ENCODE results near the gene TMPRSS7. TPM values are rescaled to one million over a fixed set of nuclear protein-coding genes. Genes with fewer than 3 reads are reported as not detected.

TMPRSS7 gene
- polyA plus RNA-seq, 1 of the 3 experiments (the other 2 are of a cell fraction), result 0.02 TPM

- no peak overlapping the region for H3K4me2 ChIP-seq
- no peak for DNase-seq
- CTCF ChIA-PET, result interaction anchor here (2.9 kb wide), 1 partner anchor 23 kb away, joined by 11 read pairs; no protein-coding TSS in a partner anchor
- no peak overlapping the region for H3K4me3 ChIP-seq (ENCODE audit: low read depth in 2 of 2, low read length in 1 of 2)
- H3F3A ChIP-seq (replicated peaks; ENCODE audit: insufficient read depth), result peaks cover 8% of the 10 kb centered on the region
- H3K9me3 ChIP-seq, result no peaks in the 10 kb centered on the region
- POLR2A ChIA-PET, result interaction anchor here (0.6 kb wide), 1 partner anchor 773 kb away, joined by 3 read pairs; no protein-coding TSS in a partner anchor
- H3K9ac ChIP-seq, result no peak overlapping the region
- no peaks in the 10 kb centered on the region for H3K9me2 ChIP-seq
- peaks cover 0 to 8% of the 10 kb centered on the region in 2 experiments for H3K36me3 ChIP-seq (replicated peaks in 1 of 2; ENCODE audit: control insufficient read depth in 1 of 2, insufficient read depth in 2 of 2, low read length in 1 of 2)
- no peak overlapping the region for H3K27ac ChIP-seq (ENCODE audit: low read depth in 2 of 2, low read length in 1 of 2)
- TF ChIP-seq FOXJ3 (CRISPR knock-in tag; IDR thresholded peaks at IDR 0.05) (no peak), EP300 (IDR thresholded peaks at IDR 0.05; ENCODE audit: borderline replicate concordance in 1 of 2, low read depth in 1 of 2, low read length in 1 of 2) (no peak), RAD21 (IDR thresholded peaks at IDR 0.05; ENCODE audit: low read length) (no peak), EZH2phosphoT487 (IDR thresholded peaks at IDR 0.05; ENCODE audit: borderline replicate concordance, low read depth) (no peak), RCOR1 (IDR thresholded peaks at IDR 0.05; ENCODE audit: low read length) (no peak), RXRA (IDR thresholded peaks at IDR 0.05; ENCODE audit: borderline replicate concordance, low read depth) (no peak), ELF1 (IDR thresholded peaks at IDR 0.05) (no peak), FOXM1 (IDR thresholded peaks at IDR 0.05; ENCODE audit: low read depth) (no peak), MEF2A (IDR thresholded peaks at IDR 0.05; ENCODE audit: borderline replicate concordance, low read depth) (no peak), USF1 (IDR thresholded peaks at IDR 0.05; ENCODE audit: borderline replicate concordance, low read depth) (no peak), CHD2 (IDR thresholded peaks at IDR 0.05; ENCODE audit: low read length, partially characterized antibody) (no peak)
- TF ChIP-seq, protein P1, sequence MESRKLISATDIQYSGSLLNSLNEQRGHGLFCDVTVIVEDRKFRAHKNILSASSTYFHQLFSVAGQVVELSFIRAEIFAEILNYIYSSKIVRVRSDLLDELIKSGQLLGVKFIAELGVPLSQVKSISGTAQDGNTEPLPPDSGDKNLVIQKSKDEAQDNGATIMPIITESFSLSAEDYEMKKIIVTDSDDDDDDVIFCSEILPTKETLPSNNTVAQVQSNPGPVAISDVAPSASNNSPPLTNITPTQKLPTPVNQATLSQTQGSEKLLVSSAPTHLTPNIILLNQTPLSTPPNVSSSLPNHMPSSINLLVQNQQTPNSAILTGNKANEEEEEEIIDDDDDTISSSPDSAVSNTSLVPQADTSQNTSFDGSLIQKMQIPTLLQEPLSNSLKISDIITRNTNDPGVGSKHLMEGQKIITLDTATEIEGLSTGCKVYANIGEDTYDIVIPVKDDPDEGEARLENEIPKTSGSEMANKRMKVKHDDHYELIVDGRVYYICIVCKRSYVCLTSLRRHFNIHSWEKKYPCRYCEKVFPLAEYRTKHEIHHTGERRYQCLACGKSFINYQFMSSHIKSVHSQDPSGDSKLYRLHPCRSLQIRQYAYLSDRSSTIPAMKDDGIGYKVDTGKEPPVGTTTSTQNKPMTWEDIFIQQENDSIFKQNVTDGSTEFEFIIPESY (IDR thresholded peaks at IDR 0.05; ENCODE audit: borderline replicate concordance, low read depth), result no peak
- 75% methylated on average over 4 of the region's 4 CpGs for WGBS (ENCODE audit: low lambda C conversion rate)
- no peaks in the 10 kb centered on the region for H3K27me3 ChIP-seq (ENCODE audit: insufficient read depth)
- H3K79me2 ChIP-seq (ENCODE audit: insufficient read depth), result peaks cover 60% of the 10 kb centered on the region
- peaks cover 5 to 10% of the 10 kb centered on the region in 2 experiments; a peak in 2 of 4 replicates for H3K4me1 ChIP-seq (ENCODE audit: control insufficient read depth in 1 of 2, insufficient read depth in 2 of 2, low read depth in 1 of 2, low read length in 1 of 2)
- H4K20me1 ChIP-seq (ENCODE audit: insufficient read depth), result no peaks in the 10 kb centered on the region
- no peak overlapping the region for H2AFZ ChIP-seq (ENCODE audit: low read depth)
Measured at GRCh38 chr3:112088944-112089343, 54.4 kb downstream of the TMPRSS7 start.

DNA sequence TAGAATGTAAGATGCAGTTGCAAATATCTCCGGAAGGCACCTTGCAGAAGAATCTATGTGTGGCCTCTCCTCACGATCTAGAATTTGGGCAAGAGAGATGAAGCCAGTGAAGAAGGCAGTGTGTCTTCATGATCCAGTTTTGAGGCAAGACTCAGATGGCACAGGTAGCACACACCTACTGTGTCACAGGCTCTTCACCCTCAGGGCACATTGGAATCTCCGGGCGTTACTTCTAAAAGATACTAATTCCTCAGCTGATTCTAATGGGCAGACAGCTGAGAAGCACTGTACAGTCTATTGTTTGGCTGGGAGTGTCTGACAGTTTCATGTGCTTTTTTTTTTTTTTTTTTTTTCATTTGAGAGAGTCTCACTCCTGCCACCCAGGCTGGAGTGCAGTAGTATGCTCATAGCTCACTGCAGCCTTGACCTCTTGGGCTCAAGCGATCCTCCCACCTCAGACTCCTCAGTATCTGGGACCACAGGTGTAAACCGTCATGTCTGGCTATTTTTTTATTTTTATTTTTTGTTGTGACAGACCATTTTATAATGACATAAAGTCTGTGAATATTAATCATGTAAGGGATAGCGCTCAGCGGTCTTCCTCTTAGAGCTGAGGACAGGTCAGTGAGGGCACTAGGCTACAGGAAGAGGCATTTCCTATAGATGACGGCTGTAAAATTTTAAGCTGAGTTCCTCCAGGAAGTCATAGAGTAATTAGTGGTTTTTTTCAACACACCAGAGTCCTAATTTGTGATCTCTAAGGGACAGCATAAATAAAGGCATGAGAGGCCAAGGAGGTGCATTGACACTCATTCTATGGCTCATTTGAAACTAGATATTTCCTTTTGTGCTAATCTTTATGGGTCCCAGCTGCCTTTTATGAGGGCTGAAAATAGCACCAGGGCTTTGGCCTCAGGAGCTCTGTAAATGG is 55.7 kb downstream of the TMPRSS7 start:
- Histone ChIP-seq H3K9me3 (no peaks in the 10 kb centered on the region), H3K36me3 (replicated peaks in 1 of 2; ENCODE audit: control insufficient read depth in 1 of 2, insufficient read depth in 2 of 2, low read length in 1 of 2) (peaks cover 0 to 13% of the 10 kb centered on the region in 2 experiments), H3K79me2 (ENCODE audit: insufficient read depth) (peaks cover 64% of the 10 kb centered on the region), H3K4me3 (ENCODE audit: low read depth in 2 of 2, low read length in 1 of 2) (no peak overlapping the region), H4K20me1 (ENCODE audit: insufficient read depth) (no peaks in the 10 kb centered on the region), H3K27ac (ENCODE audit: low read depth in 2 of 2, low read length in 1 of 2) (no peak overlapping the region), H3K9me2 (no peaks in the 10 kb centered on the region), H3K27me3 (ENCODE audit: insufficient read depth) (no peaks in the 10 kb centered on the region), H3K4me2 (no peak overlapping the region), H3K9ac (no peak overlapping the region), H3K4me1 (ENCODE audit: control insufficient read depth in 1 of 2, insufficient read depth in 2 of 2, low read depth in 1 of 2, low read length in 1 of 2) (peaks cover 5 to 10% of the 10 kb centered on the region in 2 experiments; a peak in 2 of 4 replicates), H2AFZ (ENCODE audit: low read depth) (no peak overlapping the region), H3F3A (replicated peaks; ENCODE audit: insufficient read depth) (peaks cover 8% of the 10 kb centered on the region)
- WGBS (ENCODE audit: low lambda C conversion rate), result 93% methylated on average over 9 of the region's 9 CpGs
- ChIA-PET POLR2A (no interaction called here), CTCF (no interaction called here)
- DNase-seq, result no peak
- TF ChIP-seq YY1 (IDR thresholded peaks at IDR 0.05; ENCODE audit: low read depth) (no peak), RFX5 (IDR thresholded peaks at IDR 0.05; ENCODE audit: low read length) (no peak), FOXJ3 (CRISPR knock-in tag; IDR thresholded peaks at IDR 0.05) (no peak), RXRA (IDR thresholded peaks at IDR 0.05; ENCODE audit: borderline replicate concordance, low read depth) (no peak), EP300 (IDR thresholded peaks at IDR 0.05; ENCODE audit: borderline replicate concordance in 1 of 2, low read depth in 1 of 2, low read length in 1 of 2) (no peak), USF1 (IDR thresholded peaks at IDR 0.05; ENCODE audit: borderline replicate concordance, low read depth) (no peak), TEAD4 (IDR thresholded peaks at IDR 0.05; ENCODE audit: borderline replicate concordance, insufficient read depth) (no peak)
- TF ChIP-seq, protein P2, sequence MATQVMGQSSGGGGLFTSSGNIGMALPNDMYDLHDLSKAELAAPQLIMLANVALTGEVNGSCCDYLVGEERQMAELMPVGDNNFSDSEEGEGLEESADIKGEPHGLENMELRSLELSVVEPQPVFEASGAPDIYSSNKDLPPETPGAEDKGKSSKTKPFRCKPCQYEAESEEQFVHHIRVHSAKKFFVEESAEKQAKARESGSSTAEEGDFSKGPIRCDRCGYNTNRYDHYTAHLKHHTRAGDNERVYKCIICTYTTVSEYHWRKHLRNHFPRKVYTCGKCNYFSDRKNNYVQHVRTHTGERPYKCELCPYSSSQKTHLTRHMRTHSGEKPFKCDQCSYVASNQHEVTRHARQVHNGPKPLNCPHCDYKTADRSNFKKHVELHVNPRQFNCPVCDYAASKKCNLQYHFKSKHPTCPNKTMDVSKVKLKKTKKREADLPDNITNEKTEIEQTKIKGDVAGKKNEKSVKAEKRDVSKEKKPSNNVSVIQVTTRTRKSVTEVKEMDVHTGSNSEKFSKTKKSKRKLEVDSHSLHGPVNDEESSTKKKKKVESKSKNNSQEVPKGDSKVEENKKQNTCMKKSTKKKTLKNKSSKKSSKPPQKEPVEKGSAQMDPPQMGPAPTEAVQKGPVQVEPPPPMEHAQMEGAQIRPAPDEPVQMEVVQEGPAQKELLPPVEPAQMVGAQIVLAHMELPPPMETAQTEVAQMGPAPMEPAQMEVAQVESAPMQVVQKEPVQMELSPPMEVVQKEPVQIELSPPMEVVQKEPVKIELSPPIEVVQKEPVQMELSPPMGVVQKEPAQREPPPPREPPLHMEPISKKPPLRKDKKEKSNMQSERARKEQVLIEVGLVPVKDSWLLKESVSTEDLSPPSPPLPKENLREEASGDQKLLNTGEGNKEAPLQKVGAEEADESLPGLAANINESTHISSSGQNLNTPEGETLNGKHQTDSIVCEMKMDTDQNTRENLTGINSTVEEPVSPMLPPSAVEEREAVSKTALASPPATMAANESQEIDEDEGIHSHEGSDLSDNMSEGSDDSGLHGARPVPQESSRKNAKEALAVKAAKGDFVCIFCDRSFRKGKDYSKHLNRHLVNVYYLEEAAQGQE (IDR thresholded peaks at IDR 0.05; ENCODE audit: low read depth, low read length), result no peak

All from SK-N-SH (cell line).